ENCODE results near the gene NOS2. TPM values are rescaled to one million over a fixed set of nuclear protein-coding genes. Genes with fewer than 3 reads are reported as not detected.

The NOS2 gene
- polyA plus RNA-seq, 1 donor (not counting 4 experiments of a cell fraction or from before 2014, with no cell fraction given): not detected

DNA sequence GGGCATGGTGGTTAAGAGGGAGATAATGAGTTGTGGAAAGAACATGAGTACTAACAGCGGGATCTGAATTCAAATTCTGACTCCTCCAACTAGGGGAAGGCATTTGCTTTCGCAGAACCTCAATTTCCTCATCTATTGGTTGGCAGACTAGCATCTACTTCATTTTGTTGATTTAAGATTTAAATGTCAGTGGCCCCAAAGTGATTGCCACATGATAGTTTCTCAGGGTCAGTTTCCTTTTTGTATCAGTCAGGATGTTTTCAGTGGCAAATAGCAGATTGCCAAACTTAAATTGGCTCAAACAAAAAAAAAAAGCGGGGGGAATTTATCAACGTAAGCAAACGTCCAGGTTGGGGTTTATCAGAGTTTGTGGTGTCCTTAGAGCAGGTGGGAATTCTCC lies 25.1 kb upstream of the NOS2 start:
- no peaks in the 10 kb centered on the region for H3K9me1 ChIP-seq (ENCODE audit: control insufficient read depth, extremely low read depth, insufficient read depth, low read length)
- no peak overlapping the region for H3K27ac ChIP-seq (ENCODE audit: control insufficient read depth, insufficient read depth, low read length)
- DNase-seq (ENCODE audit: low read depth, low spot score) (no peak), FAIRE-seq (no peak)
- no peak overlapping the region for H3K9ac ChIP-seq (ENCODE audit: control insufficient read depth, extremely low read depth, insufficient read depth, low read length)
- H3K9me3 ChIP-seq (ENCODE audit: control insufficient read depth, low read depth, low read length): peaks cover 2% of the 10 kb centered on the region
- no peaks in the 10 kb centered on the region for H3K79me2 ChIP-seq (ENCODE audit: control insufficient read depth, insufficient read depth, low read length)
- H3K4me3 ChIP-seq (ENCODE audit: control insufficient read depth in 2 of 3, extremely low read depth in 1 of 3, insufficient read depth in 2 of 3, low read depth in 1 of 3, low read length in 3 of 3): no peak overlapping the region
- H3K4me2 ChIP-seq (ENCODE audit: control insufficient read depth, extremely low read depth, insufficient read depth, low read depth, low read length): no peak overlapping the region
- dilution Hi-C loops (cut with MboI; ENCODE audit: extremely low pct_ligation_motif_present, low sequenced_read_pairs): no loop called here
- H3K27me3 ChIP-seq (ENCODE audit: control insufficient read depth, extremely low read depth, insufficient read depth, low read length): peaks cover 14% of the 10 kb centered on the region
- no peaks in the 10 kb centered on the region for H3K36me3 ChIP-seq (ENCODE audit: control insufficient read depth in 2 of 2, extremely low read depth in 1 of 2, insufficient read depth in 2 of 2, low read length in 2 of 2)
- TF ChIP-seq, protein P1, sequence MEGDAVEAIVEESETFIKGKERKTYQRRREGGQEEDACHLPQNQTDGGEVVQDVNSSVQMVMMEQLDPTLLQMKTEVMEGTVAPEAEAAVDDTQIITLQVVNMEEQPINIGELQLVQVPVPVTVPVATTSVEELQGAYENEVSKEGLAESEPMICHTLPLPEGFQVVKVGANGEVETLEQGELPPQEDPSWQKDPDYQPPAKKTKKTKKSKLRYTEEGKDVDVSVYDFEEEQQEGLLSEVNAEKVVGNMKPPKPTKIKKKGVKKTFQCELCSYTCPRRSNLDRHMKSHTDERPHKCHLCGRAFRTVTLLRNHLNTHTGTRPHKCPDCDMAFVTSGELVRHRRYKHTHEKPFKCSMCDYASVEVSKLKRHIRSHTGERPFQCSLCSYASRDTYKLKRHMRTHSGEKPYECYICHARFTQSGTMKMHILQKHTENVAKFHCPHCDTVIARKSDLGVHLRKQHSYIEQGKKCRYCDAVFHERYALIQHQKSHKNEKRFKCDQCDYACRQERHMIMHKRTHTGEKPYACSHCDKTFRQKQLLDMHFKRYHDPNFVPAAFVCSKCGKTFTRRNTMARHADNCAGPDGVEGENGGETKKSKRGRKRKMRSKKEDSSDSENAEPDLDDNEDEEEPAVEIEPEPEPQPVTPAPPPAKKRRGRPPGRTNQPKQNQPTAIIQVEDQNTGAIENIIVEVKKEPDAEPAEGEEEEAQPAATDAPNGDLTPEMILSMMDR (optimal IDR thresholded peaks at IDR 0.05 in 1 of 3, IDR thresholded peaks at IDR 0.05 in 1 of 3, conservative IDR thresholded peaks at IDR 0.05 in 1 of 3; ENCODE audit: extremely low read depth in 1 of 3, insufficient read depth in 2 of 3, low read length in 3 of 3): no peak
- TF ChIP-seq EZH2 (IDR thresholded peaks at IDR 0.05; ENCODE audit: low read length): no peak
- no peaks in the 10 kb centered on the region for H4K20me1 ChIP-seq (ENCODE audit: control insufficient read depth, extremely low read depth, insufficient read depth, low read length)
- peaks cover 4% of the 10 kb centered on the region for H3K4me1 ChIP-seq (ENCODE audit: control insufficient read depth, extremely low read depth, insufficient read depth, low read length)
- no peak overlapping the region for H2AFZ ChIP-seq (ENCODE audit: control insufficient read depth, low read length)

DNA sequence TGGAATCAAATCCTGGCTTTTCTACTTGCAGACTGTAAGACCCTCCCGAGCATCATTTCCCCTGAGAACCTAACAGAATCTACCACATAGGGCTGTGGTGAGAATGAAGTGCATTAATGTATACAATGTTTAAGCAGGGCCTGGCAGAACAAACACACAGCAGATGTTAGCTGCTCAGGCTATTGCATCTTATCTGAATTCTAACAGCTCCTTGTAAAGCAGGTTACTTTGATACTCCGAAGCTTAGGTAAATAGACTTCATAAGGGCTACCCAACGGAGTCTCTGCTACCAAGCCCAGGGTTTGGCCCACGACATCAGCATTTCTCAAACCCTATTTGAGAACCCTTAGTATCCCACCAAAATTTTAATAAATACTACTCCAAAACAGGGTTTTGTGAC lies 24.4 kb upstream of the NOS2 start:
- Histone ChIP-seq H3K9me3 (ENCODE audit: control insufficient read depth, low read depth, low read length) (peaks cover 2% of the 10 kb centered on the region), H3K4me1 (ENCODE audit: control insufficient read depth, extremely low read depth, insufficient read depth, low read length) (peaks cover under 1% of the 10 kb centered on the region), H3K9ac (ENCODE audit: control insufficient read depth, extremely low read depth, insufficient read depth, low read length) (no peak overlapping the region), H4K20me1 (ENCODE audit: control insufficient read depth, extremely low read depth, insufficient read depth, low read length) (no peaks in the 10 kb centered on the region), H2AFZ (ENCODE audit: control insufficient read depth, low read length) (no peak overlapping the region), H3K9me1 (ENCODE audit: control insufficient read depth, extremely low read depth, insufficient read depth, low read length) (no peaks in the 10 kb centered on the region), H3K4me3 (ENCODE audit: control insufficient read depth in 2 of 3, extremely low read depth in 1 of 3, insufficient read depth in 2 of 3, low read depth in 1 of 3, low read length in 3 of 3) (no peak overlapping the region), H3K27ac (ENCODE audit: control insufficient read depth, insufficient read depth, low read length) (no peak overlapping the region), H3K79me2 (ENCODE audit: control insufficient read depth, insufficient read depth, low read length) (no peaks in the 10 kb centered on the region), H3K4me2 (ENCODE audit: control insufficient read depth, extremely low read depth, insufficient read depth, low read depth, low read length) (no peak overlapping the region), H3K27me3 (ENCODE audit: control insufficient read depth, extremely low read depth, insufficient read depth, low read length) (peaks cover 14% of the 10 kb centered on the region), H3K36me3 (ENCODE audit: control insufficient read depth in 2 of 2, extremely low read depth in 1 of 2, insufficient read depth in 2 of 2, low read length in 2 of 2) (no peaks in the 10 kb centered on the region)
- TF ChIP-seq, protein P1 (optimal IDR thresholded peaks at IDR 0.05 in 1 of 3, IDR thresholded peaks at IDR 0.05 in 1 of 3, conservative IDR thresholded peaks at IDR 0.05 in 1 of 3; ENCODE audit: extremely low read depth in 1 of 3, insufficient read depth in 2 of 3, low read length in 3 of 3): no peak
- no peak for TF ChIP-seq EZH2 (IDR thresholded peaks at IDR 0.05; ENCODE audit: low read length)
- no peak for FAIRE-seq
- DNase-seq (ENCODE audit: low read depth, low spot score): no peak
- dilution Hi-C loops (cut with MboI; ENCODE audit: extremely low pct_ligation_motif_present, low sequenced_read_pairs): no loop called here
